T-cell (primary cell): ENCODE results near the gene ZNF682. TPM values are rescaled to one million over a fixed set of nuclear protein-coding genes. Genes with fewer than 3 reads are reported as not detected.
"Not testable (repeated sequence)": the region's sequence is repeated elsewhere in the genome, so short reads cannot be mapped to it uniquely, and the experiment has no call there.

Source experiments
- ATAC-seq, 4 experiments: fragments of 200-7000 bp in 3 of 4; fragments of 150-1000 bp in 1 of 4; cut with Tn5 transposase; replicated peaks in 1 of 4; 1 replicate in 3 of 4; 2 replicates in 1 of 4; pipeline ENCODE4 v1.10.0; 2021; ENCODE audit warnings: moderate library complexity in 3 of 4, mild to moderate bottlenecking in 2 of 4, moderate number of reproducible peaks in 1 of 4
- CTCF ChIA-PET, 2 donors: fragments of 300-600 bp; sonication (Branson Sonifier 250); formaldehyde crosslinking; loops; one replicate each; lab custom pipeline; 2022; ENCODE audit warnings: antibody characterized with exemption in 2 of 2; lab: Charles Lee
- POLR2A ChIA-PET, 2 donors: fragments of 300-600 bp; sonication (Branson Sonifier 250); formaldehyde crosslinking; loops; one replicate each; lab custom pipeline; 2022; ENCODE audit warnings: antibody characterized with exemption in 2 of 2; lab: Charles Lee
- DNase-seq, 35 experiments: peaks; one replicate each; pipeline versions ENCODE4 v3.0.0 to v3.0.0-alpha.2; 2013 to 2023
- H3K27ac ChIP-seq: one replicate; pipeline ENCODE4 v1.5.1; 2013; ENCODE audit warnings: low read length
- H3K27me3 ChIP-seq, 2 experiments: replicated peaks in 1 of 2; 1 replicate in 1 of 2; 2 replicates in 1 of 2; pipeline versions ENCODE4 v1.6.1 to v1.7.0; 2013; ENCODE audit warnings: low read length in 1 of 2, mixed read lengths in 1 of 2; ENCODE audit not compliant: control insufficient read depth in 2 of 2, insufficient read depth in 2 of 2; ENCODE audit errors: extremely low read depth in 1 of 2
- H3K36me3 ChIP-seq, 2 donors: 1 replicate in 1 of 2; 2 replicates in 1 of 2; pipeline versions ENCODE4 v1.6.1 to v1.7.0; 2013; ENCODE audit warnings: low read length in 1 of 2; ENCODE audit not compliant: control insufficient read depth in 2 of 2, insufficient read depth in 1 of 2; ENCODE audit errors: extremely low read depth in 1 of 2
- H3K4me1 ChIP-seq, 2 experiments: 1 replicate in 1 of 2; 2 replicates in 1 of 2; pipeline versions ENCODE4 v1.6.1 to v1.7.0; 2013; ENCODE audit warnings: low read length in 2 of 2, mixed read lengths in 1 of 2; ENCODE audit not compliant: insufficient read depth in 2 of 2, control insufficient read depth in 1 of 2; ENCODE audit errors: extremely low read depth in 1 of 2
- H3K4me3 ChIP-seq, 2 donors: 1 replicate in 1 of 2; 2 replicates in 1 of 2; pipeline versions ENCODE4 v1.5.1 to v1.7.0; 2013; ENCODE audit warnings: mild to moderate bottlenecking in 2 of 2, low read length in 1 of 2, moderate library complexity in 1 of 2; ENCODE audit not compliant: control insufficient read depth in 1 of 2; ENCODE audit errors: extremely low read depth in 1 of 2
- H3K9me3 ChIP-seq: 2 replicates; pipeline ENCODE4 v1.7.0; 2013
- H3K27ac Mint-ChIP-seq, 2 donors: one replicate each; pipeline ENCODE4 v1.8.0; 2020 to 2021; ENCODE audit warnings: mild to moderate bottlenecking in 2 of 2, mixed read lengths in 2 of 2
- H3K27me3 Mint-ChIP-seq, 2 donors: one replicate each; pipeline ENCODE4 v1.8.0; 2021 to 2022; ENCODE audit warnings: mixed read lengths in 2 of 2
- H3K36me3 Mint-ChIP-seq: one replicate; pipeline ENCODE4 v1.8.0; 2021; ENCODE audit warnings: mixed read lengths
- H3K4me1 Mint-ChIP-seq, 3 donors: one replicate each; pipeline ENCODE4 v1.8.0; 2020 to 2022; ENCODE audit warnings: mixed read lengths in 3 of 3, mild to moderate bottlenecking in 1 of 3
- H3K4me3 Mint-ChIP-seq, 3 donors: one replicate each; pipeline ENCODE4 v1.8.0; 2020 to 2022; ENCODE audit warnings: mild to moderate bottlenecking in 3 of 3, mixed read lengths in 3 of 3, moderate library complexity in 3 of 3
- H3K9me3 Mint-ChIP-seq, 3 donors: one replicate each; pipeline ENCODE4 v1.8.0; 2020 to 2022; ENCODE audit warnings: mixed read lengths in 3 of 3
- WGBS: methylation state at CpG from one replicate; pipeline ENCODE4 v1.1.5; 2013; ENCODE audit warnings: missing lambda C conversion rate; ENCODE audit not compliant: insufficient coverage; 5-methylcytosine and 5-hydroxymethylcytosine counted together
- total RNA-seq, 35 experiments: library from RNA in 6 of 35; stranded (reverse) in 6 of 35; fragments of 120-200 nt in 1 of 35; gene quantifications; one replicate each; pipeline versions ENCODE4 v1.2.1 to v1.2.4 and lab custom pipeline; 2013 to 2026

The ZNF682 gene
- total RNA-seq, 5 donors from 2014 or later (not counting 1 experiment from before 2014, with no cell fraction given): 7.5 to 14.4 (median 9.0) TPM

GRCh38 chr19:19964416-19964815 lies 74.9 kb downstream of the ZNF682 start:
- ATAC-seq (no peak), DNase-seq (no peak)
- ChIA-PET POLR2A (interaction anchor here in 1 of 2 donors (0.6 kb wide), 1 partner anchor 520 kb away, joined by 3 read pairs; no protein-coding TSS in a partner anchor), CTCF (no interaction called here)
- Mint-ChIP-seq H3K27ac (no peak overlapping the region), H3K9me3 (peaks cover 16 to 29% (median 24%) of the 10 kb centered on the region in 3 donors), H3K4me3 (no peak overlapping the region), H3K4me1 (no peaks in the 10 kb centered on the region), H3K36me3 (no peaks in the 10 kb centered on the region), H3K27me3 (peaks cover 0 to 5% of the 10 kb centered on the region in 2 donors)
- Histone ChIP-seq H3K4me1 (no peaks in the 10 kb centered on the region), H3K4me3 (no peak overlapping the region), H3K9me3 (no peaks in the 10 kb centered on the region), H3K36me3 (no peaks in the 10 kb centered on the region), H3K27ac (no peak overlapping the region), H3K27me3 (peaks cover 0 to 4% of the 10 kb centered on the region in 2 experiments)
- 90% methylated on average over 2 of the region's 7 CpGs for WGBS

GRCh38 chr19:19959151-19959799 lies 80.0 kb downstream of the ZNF682 start:
- H3K36me3 ChIP-seq, H3K27ac Mint-ChIP-seq, H3K9me3 ChIP-seq, H3K27me3 ChIP-seq, ATAC-seq, H3K27ac ChIP-seq, H3K9me3 Mint-ChIP-seq, H3K4me3 ChIP-seq, H3K4me1 ChIP-seq, CTCF ChIA-PET, H3K36me3 Mint-ChIP-seq, H3K27me3 Mint-ChIP-seq, POLR2A ChIA-PET, H3K4me1 Mint-ChIP-seq: not testable (repeated sequence)
- peak overlapping the region in 2 of 3 donors; percentile 40 to 46 for H3K4me3 Mint-ChIP-seq
- peak; percentile 4 to 71 (median 42) for DNase-seq
- WGBS: 8% methylated on average over 2 of the region's 9 CpGs

GRCh38 chr19:19957766-19958165 lies 81.5 kb downstream of the ZNF682 start:
- WGBS: 97% methylated on average over 7 of the region's 8 CpGs
- CTCF ChIA-PET: interaction anchor here in 1 of 2 donors (0.7 kb wide), 1 partner anchor 703 kb away, joined by 3 read pairs; no protein-coding TSS in a partner anchor

GRCh38 chr19:19956434-19957075 lies 82.8 kb downstream of the ZNF682 start:
- Histone ChIP-seq H3K27me3 (peaks cover 0 to 4% of the 10 kb centered on the region in 2 experiments), H3K4me1 (peaks cover 0 to 5% of the 10 kb centered on the region in 2 experiments), H3K4me3 (no peak overlapping the region), H3K27ac (no peak overlapping the region), H3K36me3 (no peaks in the 10 kb centered on the region), H3K9me3 (no peaks in the 10 kb centered on the region)
- CTCF ChIA-PET: no interaction called here
- no peak overlapping the region for H3K4me3 Mint-ChIP-seq
- H3K9me3 Mint-ChIP-seq: no peaks in the 10 kb centered on the region
- no peak overlapping the region for H3K27ac Mint-ChIP-seq
- DNase-seq (no peak), ATAC-seq (no peak)
- H3K4me1 Mint-ChIP-seq: peaks cover 6 to 9% (median 7%) of the 10 kb centered on the region in 3 donors
- 75% methylated on average over 10 of the region's 15 CpGs for WGBS
- POLR2A ChIA-PET: interaction anchor here in 1 of 2 donors (0.5 kb wide), 1 partner anchor 90 kb away, joined by 5 read pairs; no protein-coding TSS in a partner anchor
- no peaks in the 10 kb centered on the region for H3K36me3 Mint-ChIP-seq
- no peaks in the 10 kb centered on the region for H3K27me3 Mint-ChIP-seq

More at GRCh38 chr19:19957766-19958165, 81.5 kb downstream of the ZNF682 start:
- H3K9me3 ChIP-seq, POLR2A ChIA-PET, ATAC-seq, H3K27ac ChIP-seq, H3K27me3 Mint-ChIP-seq, H3K27ac Mint-ChIP-seq, H3K4me1 ChIP-seq, H3K4me3 Mint-ChIP-seq, DNase-seq, H3K4me3 ChIP-seq, H3K36me3 ChIP-seq, H3K4me1 Mint-ChIP-seq, H3K27me3 ChIP-seq, H3K36me3 Mint-ChIP-seq, H3K9me3 Mint-ChIP-seq: not testable (repeated sequence)

- H3K27ac ChIP-seq: no peak overlapping the region
- H3K4me1 ChIP-seq: peaks cover 0 to 5% of the 10 kb centered on the region in 2 experiments
- DNase-seq (no peak), ATAC-seq (no peak)
- Mint-ChIP-seq H3K36me3 (no peaks in the 10 kb centered on the region), H3K27me3 (no peaks in the 10 kb centered on the region), H3K4me3 (no peak overlapping the region), H3K9me3 (no peaks in the 10 kb centered on the region), H3K27ac (no peak overlapping the region), H3K4me1 (peaks cover 6 to 9% (median 7%) of the 10 kb centered on the region in 3 donors)
- no peaks in the 10 kb centered on the region for H3K36me3 ChIP-seq
- peaks cover 0 to 4% of the 10 kb centered on the region in 2 experiments for H3K27me3 ChIP-seq
- whole genome bisulfite sequencing: 87% methylated on average over 3 of the region's 9 CpGs
- no peak overlapping the region for H3K4me3 ChIP-seq
- no peaks in the 10 kb centered on the region for H3K9me3 ChIP-seq
- ChIA-PET POLR2A (interaction anchor here in 1 of 2 donors (0.6 kb wide), 1 partner anchor 134 kb away, joined by 4 read pairs; no protein-coding TSS in a partner anchor), CTCF (interaction anchor here in 1 of 2 donors (0.6 kb wide), 1 partner anchor 73 kb away, joined by 4 read pairs; no protein-coding TSS in a partner anchor)
Observed at GRCh38 chr19:19955208-19955607, 84.1 kb downstream of the ZNF682 start.
